GM19468 (cell line): ENCODE data around the gene CLEC3A.
A peak's percentile ranks its signal among the peaks of the same experiment; 100 is the strongest.
"Not testable (repeated sequence)": the region's sequence is repeated elsewhere in the genome, so short reads cannot be mapped to it uniquely, and the experiment has no call there.

Experiments used
- ATAC-seq: cut with Tn5 transposase; IDR thresholded peaks from one replicate; pipeline ENCODE4 v1.9.1; 2021; ENCODE audit warnings: mild to moderate bottlenecking, moderate library complexity, moderate number of reproducible peaks; ENCODE audit not compliant: unreplicated experiment; ENCODE audit errors: extremely low read depth

The CLEC3A gene

GRCh38 chr16:78022347-78023060 lies at the start of gene CLEC3A:
Gene CLEC3A, plus strand, starts transcription at chr16:78022548. Its CDS starts 79 bp downstream, at chr16:78022627.
- ATAC-seq, result no peak

GRCh38 chr16:77974883-77975282 lies 47.5 kb upstream of the CLEC3A start:
- ATAC-seq, result no peak

GRCh38 chr16:77975942-77976341 lies 46.4 kb upstream of the CLEC3A start:
- no peak for ATAC-seq

- ATAC-seq, result no peak
Measured at GRCh38 chr16:77977339-77977738, 45.0 kb upstream of the CLEC3A start.

GRCh38 chr16:77985111-77985510 lies 37.2 kb upstream of the CLEC3A start:
- no peak for ATAC-seq

GRCh38 chr16:77986011-77986740 lies 36.2 kb upstream of the CLEC3A start:
- no peak for ATAC-seq

- no peak for ATAC-seq
Measured at GRCh38 chr16:77987810-77988209, 34.5 kb upstream of the CLEC3A start.

- ATAC-seq, result no peak
Measured at GRCh38 chr16:77989846-77990245, 32.5 kb upstream of the CLEC3A start.

GRCh38 chr16:77991701-77992100 lies 30.6 kb upstream of the CLEC3A start:
- ATAC-seq, result no peak

- not testable (repeated sequence) for ATAC-seq
Measured at GRCh38 chr16:77992381-77992780, 30.0 kb upstream of the CLEC3A start.

- ATAC-seq, result no peak
Measured at GRCh38 chr16:77993111-77993985, 29.0 kb upstream of the CLEC3A start.

GRCh38 chr16:77995843-77996455 lies 26.4 kb upstream of the CLEC3A start:
- no peak for ATAC-seq

- ATAC-seq, result no peak
Measured at GRCh38 chr16:77998350-77999023, 23.9 kb upstream of the CLEC3A start.

GRCh38 chr16:78001451-78002025 lies 20.8 kb upstream of the CLEC3A start:
- ATAC-seq, result no peak

GRCh38 chr16:78002915-78003538 lies 19.3 kb upstream of the CLEC3A start:
- peak; percentile 93 for ATAC-seq

GRCh38 chr16:78004517-78004916 lies 17.8 kb upstream of the CLEC3A start:
- no peak for ATAC-seq

- no peak for ATAC-seq
Measured at GRCh38 chr16:78005881-78006280, 16.5 kb upstream of the CLEC3A start.

GRCh38 chr16:78007121-78007520 lies 15.2 kb upstream of the CLEC3A start:
- ATAC-seq, result no peak

- ATAC-seq, result no peak
Measured at GRCh38 chr16:78024159-78024558, 1.8 kb downstream of the CLEC3A start.
